HG02642 (cell line): ENCODE results near the gene SRRT.
A peak's percentile ranks its signal among the peaks of the same experiment; 100 is the strongest.

Experiments
- ATAC-seq: cut with Tn5 transposase; IDR thresholded peaks from one replicate; pipeline ENCODE4 v1.9.1; 2021; ENCODE audit warnings: mild to moderate bottlenecking; ENCODE audit not compliant: unreplicated experiment, poor library complexity

The SRRT gene, protein sequence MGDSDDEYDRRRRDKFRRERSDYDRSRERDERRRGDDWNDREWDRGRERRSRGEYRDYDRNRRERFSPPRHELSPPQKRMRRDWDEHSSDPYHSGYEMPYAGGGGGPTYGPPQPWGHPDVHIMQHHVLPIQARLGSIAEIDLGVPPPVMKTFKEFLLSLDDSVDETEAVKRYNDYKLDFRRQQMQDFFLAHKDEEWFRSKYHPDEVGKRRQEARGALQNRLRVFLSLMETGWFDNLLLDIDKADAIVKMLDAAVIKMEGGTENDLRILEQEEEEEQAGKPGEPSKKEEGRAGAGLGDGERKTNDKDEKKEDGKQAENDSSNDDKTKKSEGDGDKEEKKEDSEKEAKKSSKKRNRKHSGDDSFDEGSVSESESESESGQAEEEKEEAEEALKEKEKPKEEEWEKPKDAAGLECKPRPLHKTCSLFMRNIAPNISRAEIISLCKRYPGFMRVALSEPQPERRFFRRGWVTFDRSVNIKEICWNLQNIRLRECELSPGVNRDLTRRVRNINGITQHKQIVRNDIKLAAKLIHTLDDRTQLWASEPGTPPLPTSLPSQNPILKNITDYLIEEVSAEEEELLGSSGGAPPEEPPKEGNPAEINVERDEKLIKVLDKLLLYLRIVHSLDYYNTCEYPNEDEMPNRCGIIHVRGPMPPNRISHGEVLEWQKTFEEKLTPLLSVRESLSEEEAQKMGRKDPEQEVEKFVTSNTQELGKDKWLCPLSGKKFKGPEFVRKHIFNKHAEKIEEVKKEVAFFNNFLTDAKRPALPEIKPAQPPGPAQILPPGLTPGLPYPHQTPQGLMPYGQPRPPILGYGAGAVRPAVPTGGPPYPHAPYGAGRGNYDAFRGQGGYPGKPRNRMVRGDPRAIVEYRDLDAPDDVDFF

DNA sequence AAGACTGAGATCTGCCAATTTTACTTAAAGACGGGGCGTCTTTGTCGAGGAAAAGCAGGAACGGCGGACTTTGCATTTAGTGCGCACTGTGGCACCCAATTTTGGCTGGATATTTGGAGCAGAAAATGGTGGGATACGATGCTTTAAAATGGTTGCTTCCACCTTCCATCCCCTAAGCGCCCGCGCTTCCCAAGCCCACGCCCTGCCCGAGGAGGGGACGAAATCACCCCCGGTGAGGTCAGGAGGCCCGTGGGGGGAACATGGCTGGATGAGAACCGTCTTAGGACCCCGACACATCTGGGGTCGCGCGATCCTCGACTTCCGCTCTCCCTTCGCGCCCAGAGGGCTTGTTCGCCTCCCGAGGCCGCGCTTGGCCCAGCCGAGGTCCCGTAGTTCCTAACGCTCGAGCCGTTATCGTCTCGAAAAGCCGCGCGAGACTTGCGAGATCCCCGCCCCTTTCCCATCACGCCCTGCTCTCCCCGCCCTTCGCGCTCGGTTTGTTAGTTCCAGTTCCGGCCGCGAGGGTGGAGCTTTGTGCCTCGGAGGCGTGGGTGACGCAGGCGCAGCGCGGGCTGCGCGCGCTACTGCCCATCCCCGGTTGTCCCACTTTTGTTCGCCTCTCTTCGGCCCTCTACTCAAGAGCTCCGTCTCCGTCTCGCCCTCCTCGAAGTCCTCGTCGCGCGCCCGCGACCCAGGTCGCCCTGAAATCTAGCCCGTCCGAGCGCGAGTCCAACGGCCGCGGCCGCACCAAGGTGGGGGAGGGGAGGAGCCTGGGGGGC lies at the start of gene SRRT:
SRRT (plus strand) TSS at position 527 of the 779 bp plus-strand sequence. CDS start 488 bp downstream, outside the sequence.
- ATAC-seq: peak; percentile 93

DNA sequence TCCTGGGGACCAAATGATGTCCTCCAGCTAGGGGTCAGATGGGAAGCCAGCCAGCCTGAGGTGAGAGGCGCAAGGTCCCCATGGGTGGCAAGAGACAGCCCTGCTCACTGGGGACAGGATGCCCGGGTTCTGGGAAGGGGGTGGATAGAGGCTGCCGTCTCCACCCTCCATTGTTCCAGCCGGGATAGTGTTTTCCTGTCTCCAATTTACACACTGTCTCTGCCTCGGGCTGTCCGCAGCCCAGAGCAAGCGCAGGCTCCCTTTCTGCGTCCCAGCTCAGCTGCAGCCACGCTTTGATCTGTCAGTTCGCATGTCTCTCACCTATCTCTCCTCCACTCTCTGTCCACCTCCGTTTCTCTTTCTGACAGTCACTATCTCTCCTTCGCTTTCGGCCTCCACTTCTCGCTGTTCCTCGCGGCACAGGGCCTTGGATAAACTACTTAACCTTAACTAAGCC lies 49.7 kb upstream of the SRRT start:
- ATAC-seq: no peak

DNA sequence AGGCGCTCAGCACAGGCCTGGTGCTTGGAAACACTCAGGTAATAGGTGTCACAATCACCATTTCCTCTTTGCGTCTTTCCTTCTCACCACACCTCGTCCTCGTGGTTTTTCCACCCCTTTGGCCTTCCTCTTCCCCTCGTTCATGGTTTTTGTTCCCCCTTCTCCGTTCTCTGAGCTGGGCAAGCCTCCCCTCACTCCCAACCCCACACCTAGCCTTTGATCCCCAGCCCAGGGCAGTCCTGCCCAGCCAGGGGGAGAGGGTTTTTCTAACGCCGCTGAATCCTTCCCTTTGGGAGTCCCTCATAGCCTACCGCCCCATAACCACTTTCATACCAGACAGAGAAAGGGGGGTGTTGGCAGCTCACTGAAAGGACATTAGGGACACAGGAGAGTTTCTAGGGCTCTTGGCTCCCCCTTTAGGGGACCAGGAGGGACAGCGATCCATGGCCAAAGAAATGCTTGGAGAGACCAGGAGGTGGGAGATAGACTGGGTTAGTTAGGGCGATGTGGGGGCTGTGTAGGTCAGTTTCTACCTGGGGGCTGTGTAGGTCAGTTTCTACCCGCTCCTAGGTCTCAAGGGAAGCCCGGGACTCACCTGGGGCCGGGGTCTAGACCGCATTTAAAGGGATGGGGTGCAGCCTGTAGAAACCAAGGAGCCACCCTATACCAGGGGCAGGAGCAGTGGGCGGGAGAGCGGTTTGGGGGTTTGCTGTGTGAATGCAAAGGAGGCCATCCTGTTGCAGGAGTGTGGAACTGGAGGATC lies 49.0 kb upstream of the SRRT start:
- ATAC-seq: no peak

DNA sequence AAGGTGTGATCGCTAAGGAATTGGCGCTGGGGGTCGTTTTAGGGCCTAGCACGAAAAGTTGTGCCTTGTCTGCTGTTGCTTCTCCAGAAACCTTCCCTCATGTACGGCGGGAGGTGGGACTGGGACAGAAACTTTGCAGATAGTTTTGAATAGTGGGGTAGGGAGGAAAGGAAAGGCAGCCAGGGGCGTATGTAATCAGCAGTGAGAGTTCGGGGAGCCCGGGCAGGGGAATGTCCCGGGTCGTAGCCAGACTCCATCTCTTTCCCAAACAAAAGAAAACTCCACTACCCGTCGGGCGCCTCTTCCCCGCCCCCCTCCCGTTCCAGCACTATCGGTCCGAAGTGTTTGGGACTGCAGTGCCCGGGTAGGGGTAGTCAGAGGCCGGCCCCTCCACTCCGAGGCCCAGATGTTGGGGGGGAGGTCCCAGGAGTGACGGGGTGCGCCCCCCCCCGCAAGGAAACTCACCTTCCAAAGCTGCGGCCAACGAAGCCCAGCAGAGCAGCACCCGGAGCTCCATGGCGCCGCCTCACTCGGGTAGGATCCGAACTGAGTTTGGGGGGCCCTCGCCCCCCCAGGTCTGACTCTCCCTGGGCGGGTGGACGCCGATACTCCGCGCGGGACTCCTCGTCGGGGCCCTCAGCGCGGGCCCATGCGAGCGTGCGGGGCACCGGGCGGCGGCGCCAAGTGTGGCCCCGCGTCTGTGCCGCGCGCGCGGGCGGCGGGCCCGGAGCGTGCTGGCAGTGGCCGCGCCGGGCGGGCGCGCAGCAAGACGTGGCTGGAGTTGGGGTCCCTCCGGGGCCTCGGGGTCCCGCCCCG lies 48.2 kb upstream of the SRRT start:
- no peak for ATAC-seq

DNA sequence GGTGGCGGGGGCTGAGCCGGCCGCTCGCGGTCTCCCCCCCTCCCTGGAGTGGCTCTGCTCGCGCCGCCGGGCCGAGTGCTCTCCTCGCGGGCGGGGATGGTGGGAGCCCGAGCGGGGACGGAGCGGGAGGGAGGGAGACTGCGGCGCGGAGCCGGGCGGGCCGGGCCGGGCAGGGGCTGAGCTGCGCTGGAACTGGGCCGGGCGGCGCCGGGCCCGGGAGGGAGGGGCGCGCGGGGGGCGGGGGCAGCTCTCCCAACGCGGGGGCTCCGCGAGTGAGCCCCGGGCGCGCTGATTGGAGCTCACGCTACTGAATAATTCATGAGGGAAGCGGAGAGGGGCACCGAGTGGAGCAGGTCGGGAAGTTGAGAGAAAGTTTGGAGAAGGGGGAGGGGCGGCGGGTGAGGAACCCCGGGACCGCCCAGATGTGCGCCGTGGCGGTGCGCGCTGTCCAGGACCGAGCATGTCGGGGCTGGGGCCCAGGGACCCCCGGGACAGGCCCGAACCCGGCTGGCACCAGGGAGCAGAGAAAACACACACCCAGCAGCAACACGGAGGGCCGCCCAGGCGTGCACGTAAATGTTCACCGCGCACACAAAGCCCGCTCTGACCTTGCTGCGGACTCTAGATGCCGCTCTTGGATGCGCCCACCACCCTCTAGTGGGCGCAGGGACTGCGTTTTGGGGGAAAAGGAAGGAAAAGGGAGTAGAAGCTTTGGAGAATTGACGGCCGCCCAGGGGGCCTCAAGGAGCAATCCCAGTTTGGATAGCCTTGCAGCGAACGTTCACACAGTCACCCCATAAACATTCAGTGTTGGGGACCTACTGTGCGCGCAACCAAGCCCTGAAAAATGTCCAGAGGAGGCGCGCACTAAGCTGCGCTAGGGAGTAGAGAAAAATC lies 47.3 kb upstream of the SRRT start, which contains the start of gene EPHB4:
EPHB4 (minus strand) TSS at position 194 of the 897 bp plus-strand sequence. CDS start 493 bp downstream, outside the sequence.
- no peak for ATAC-seq

DNA sequence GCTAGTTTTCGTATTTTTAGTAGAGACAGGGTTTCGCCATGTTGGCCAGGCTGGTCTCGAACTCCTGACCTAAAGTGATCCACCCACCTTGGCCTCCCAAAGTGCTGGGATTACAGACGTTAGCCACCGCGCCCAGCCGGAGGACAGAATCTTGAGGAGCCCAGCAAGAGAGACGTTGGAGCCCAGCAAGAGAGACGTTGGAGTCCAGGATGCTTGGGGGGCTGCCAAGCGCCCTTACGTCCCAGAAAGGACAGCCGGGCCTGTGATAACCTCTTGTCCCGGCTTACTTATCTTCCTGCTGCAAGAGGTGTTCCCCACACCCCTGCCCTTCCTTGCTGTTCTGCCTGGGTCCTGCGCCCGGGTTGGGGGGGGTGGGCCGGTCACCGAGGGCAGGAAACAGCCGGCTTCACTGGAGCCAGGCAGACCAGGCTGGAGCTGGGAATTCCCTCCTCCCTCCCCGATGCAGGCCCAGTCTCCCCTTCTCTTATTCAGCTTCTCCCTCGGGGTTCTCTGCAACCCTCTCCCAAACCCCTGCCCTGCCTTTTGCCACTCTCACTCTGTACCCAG lies 45.7 kb upstream of the SRRT start:
- no peak for ATAC-seq

DNA sequence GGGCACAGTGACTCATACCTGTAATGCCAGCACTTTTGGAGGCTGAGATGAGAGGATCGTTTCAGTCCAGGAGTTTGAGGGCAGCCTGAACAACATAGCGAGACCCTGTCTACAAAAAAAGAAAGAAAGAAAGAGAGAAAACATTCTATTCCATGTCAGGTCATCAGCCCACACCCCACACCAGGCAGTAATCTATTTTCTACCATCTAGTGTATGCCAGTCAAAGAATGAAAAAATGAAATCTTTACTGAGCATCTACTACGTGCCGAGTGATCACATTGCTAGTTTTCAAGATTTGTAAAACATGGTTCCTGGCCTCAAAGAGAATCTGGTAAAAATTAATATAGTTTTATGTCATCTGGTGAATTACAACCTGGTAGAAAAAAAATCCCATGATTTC lies 44.5 kb upstream of the SRRT start:
- no peak for ATAC-seq

DNA sequence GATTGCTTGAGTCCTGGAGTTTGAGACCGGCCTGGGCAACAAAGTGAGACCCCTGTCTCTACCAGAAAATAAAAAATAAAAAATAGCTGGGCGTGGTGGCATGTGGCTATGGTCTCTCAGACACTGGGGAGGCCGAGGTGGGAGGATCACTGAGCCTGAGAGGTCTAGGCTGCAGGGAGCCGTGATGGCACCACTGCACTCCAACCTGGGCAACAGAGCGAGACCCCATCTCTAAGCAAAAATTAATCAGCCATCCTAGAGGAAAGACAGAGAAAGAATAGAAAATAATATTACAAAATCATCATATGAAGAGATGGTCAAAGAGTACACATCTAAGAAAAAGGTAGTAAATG lies 42.6 kb upstream of the SRRT start:
- ATAC-seq: no peak

DNA sequence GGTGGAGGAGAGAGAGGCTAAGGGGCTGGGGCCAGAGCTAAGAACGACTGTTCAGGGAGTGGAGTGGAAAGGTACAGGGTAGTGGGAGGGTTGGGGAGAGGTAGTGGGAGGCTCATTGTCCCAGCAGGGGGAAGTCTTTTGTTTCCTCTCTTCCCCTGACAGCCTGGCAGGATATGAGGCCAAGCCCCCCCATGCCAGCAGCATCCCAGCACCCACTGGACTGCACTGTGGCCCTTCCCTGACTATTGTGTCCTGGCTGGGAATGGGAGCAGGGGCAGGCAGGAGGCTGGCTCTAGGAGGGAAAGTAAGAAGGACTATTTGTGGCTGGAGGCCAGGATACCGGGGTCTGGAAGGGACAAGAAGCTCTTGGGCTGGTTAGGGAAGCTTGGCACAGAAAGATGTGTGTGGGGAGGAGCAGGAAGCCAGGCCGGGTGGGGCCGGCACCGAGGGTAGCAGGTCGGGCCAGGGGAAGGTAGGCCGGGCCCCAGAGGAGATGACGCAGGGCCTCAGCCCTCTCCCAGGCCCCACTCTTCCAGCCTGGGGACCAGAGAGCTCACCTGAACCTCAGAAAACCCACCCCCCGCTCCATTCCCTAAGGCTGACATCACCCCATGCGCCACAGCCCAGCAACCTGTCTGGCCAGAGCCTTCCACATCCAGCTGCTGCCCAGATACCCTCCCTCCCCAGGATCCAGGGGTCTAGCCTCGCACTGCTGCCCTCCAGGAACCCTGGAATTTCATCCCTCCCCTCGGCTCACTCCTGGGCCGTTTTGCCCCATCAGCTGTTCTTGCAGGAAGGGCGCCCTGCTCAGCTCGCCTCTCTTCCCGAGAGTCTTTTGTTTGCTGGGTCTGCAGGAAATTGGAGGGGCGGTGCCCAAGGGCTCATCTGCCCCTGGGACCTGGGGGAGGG lies 38.7 kb upstream of the SRRT start:
- no peak for ATAC-seq

DNA sequence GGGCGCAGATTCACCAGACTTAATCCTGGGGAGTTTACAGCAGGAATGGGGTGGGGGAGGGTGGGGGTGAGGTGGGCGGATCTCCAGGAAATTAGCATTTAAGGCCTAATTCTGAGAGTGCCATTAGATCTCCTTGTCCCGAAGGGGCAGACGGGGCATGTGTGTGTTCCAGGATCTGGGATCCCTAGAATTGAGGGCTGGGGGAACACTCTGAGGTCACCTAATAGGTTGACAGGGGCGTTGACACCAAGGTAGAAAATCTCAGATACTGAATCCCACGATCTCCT lies 38.1 kb upstream of the SRRT start:
- no peak for ATAC-seq

DNA sequence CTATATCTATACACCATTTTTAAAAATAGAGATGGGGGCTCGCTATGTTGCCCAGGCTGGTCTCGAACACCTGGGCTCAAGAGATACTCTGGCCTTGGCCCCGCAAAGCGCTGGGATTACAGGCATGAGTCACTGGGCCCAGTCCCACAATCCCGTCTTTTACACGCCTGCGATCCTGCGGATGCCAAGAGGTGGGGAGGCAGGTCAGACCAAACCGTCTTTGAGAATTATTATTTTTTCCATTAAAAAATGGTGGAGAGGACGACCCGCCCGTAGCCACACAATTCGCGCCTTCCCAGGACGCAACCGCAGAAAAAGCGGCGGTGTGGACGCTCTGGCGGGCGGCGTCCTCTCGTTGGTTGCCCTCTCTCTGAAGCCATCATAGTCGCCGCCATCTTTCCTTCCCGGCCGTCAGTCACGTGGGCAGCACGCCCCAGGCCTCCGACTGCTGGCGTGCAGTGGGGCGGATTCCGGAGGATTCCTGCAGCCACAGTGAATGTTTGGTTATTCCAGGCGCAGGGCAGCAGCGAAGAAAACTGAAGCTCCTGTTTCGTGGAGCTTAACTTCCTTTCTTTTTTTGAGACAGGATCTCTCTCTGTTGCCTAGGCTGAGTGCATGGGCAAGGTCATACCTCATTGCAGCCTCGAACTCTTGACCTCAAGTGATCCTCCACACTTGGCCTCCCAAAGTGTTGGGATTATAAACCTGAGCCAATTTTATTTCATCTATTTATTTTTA lies 37.6 kb upstream of the SRRT start:
- ATAC-seq: peak; percentile 95

DNA sequence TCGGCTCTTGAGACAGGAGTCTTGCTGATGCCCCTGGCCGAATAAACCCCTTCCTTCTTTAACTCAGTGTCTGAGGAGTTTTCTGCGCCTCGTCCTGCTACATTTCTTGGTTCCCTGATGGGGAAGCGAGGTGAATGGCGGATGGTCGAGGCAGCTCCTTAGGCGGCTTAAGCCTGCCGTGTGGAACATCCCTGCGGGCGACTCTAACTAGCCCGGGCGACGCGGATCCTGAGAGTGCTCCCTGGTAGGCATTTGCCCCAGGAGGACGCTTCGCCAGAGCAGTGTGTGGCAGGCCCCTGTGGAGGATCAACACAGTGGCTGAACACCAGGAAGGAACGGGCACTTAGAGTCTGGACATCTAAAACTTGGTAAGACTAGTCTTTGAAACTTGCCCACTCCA lies 35.5 kb upstream of the SRRT start:
- ATAC-seq: no peak

DNA sequence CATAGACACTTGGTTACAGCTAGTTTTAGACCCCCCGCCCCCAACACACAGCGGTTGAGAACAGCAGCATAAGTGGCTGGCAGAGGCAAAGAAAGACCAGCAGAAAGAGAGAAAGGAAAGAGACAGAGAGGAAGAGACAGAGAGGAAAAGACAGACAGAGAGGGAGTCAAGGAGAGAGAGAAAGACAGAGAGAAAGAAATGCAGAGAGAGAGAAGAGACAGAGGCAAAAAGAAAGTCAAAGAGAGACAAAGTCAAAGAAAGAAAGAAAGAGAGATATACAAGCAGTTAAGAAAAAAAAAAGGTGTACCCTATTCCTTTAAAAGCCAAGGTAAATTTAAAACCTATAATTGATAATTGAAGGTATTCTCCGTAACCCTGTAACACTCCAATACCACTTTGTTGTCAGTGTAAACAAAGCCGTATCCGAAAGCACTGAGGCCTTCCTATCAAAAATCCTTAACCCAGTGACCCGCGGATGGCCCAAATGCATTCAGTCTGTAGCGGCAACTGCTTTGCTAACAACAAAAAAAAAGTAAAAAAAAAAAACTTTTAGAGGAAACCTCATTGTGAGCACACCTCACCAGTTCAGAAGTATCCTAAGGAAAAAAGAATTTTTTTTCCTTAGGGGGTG lies 34.3 kb upstream of the SRRT start:
- ATAC-seq: no peak

DNA sequence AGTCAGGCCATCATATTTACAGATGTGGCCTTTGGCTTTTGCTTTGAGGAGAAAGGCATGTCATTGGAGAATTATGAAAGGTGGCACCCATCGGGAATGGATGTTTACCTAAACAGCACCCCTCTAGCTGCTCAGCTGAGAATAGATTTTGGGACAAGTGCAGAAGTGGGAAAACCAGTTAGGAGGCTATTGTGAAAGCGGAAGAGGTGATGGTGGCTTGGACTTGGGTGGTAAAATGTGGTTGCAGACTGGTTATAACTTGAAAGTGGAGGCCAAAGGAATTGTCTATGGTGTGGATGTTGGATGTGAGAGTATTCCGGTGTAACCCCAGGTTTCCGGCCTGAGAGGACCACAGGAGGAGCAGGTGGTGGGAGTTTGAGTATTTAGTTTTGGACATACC lies 27.5 kb upstream of the SRRT start:
- ATAC-seq: no peak

DNA sequence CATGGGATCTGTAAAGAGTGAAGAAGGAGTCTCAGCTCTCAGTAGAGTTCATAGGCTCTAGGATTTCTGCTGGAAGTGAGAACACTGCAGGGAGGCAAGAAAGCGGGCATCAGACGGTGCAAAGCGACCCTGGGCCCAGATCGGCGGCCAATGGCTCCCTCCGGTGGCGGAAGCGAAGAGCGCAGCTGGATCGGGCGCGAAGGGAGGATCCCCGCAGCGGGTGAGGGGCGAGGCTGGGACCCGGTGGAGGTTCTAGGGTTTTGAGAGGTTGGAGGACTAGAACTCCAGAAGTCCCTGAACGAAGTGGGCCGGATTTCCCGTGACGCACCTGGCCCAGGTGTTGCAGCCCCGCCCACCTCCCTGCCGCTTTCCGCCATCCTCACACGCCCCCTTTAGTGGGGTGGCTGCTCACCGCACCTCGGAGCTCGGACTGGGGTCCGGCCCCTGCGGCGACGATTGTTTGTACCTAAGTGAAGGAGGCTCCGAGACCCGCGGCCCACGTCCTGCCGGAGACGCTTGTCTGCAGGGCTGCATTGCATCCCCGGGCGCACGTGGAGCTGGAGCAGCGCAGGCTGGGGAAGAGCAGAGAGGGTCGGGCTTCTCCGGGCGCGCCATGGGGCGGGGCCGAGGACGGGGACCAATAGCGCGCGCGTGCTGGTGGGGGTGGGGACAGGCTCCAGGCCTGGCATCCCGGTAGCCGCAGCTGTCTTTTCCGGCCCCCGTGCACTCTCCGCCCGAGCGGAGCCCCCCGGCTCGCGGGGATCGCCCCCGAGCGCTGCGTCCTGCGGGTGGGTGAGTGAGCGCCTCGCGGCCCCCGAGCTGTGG lies 22.6 kb upstream of the SRRT start, which contains the start of gene SLC12A9:
SLC12A9 (plus strand) TSS at position 666 of the 825 bp plus-strand sequence. CDS start 1,485 bp downstream, outside the sequence.
- peak; percentile 92 for ATAC-seq
